IMR-90 (cell line): ENCODE data around the gene LGALS16. TPM values are rescaled to one million over a fixed set of nuclear protein-coding genes. Genes with fewer than 3 reads are reported as not detected.

ENCODE experiments used
- ATAC-seq: fragments of 200-7000 bp; cut with Tn5 transposase; 2 replicates; pipeline ENCODE4 v1.9.1; 2020; ENCODE audit warnings: low read depth, mild to moderate bottlenecking, moderate library complexity
- BruUV-seq: library from RNA; stranded (reverse); fragments of 400-500 nt; replicated peaks from 2 replicates; lab custom pipeline; 2021; lab: Mats Ljungman, UMichigan
- CTCF ChIA-PET: fragments of 300-600 bp; formaldehyde crosslinking; extraction: SDS; loops from one replicate; lab custom pipeline; 2021; ENCODE audit warnings: antibody characterized with exemption; lab: Yijun Ruan, JAX
- POLR2A ChIA-PET: fragments of 300-600 bp; sonication (Branson Sonifier 250); formaldehyde crosslinking; loops from one replicate; lab custom pipeline; 2022; ENCODE audit warnings: antibody characterized with exemption; ENCODE audit not compliant: unreplicated experiment; lab: Charles Lee
- DNase-seq: peaks from one replicate; pipeline ENCODE4 v3.0.0; 2013
- H2AFZ ChIP-seq: replicated peaks from 2 replicates; pipeline ENCODE3; 2013; ENCODE audit warnings: low read length, mild to moderate bottlenecking; ENCODE audit not compliant: poor library complexity
- H2AK5ac ChIP-seq: 2 replicates; pipeline ENCODE4 v1.6.1; 2013; ENCODE audit warnings: low read depth, low read length, inconsistent platforms
- H2AK9ac ChIP-seq: replicated peaks from 2 replicates; pipeline ENCODE3; 2013; ENCODE audit warnings: mild to moderate bottlenecking, low read depth, low read length, moderate library complexity; ENCODE audit not compliant: poor library complexity
- H2BK120ac ChIP-seq: 2 replicates; pipeline ENCODE4 v1.6.1; 2013; ENCODE audit warnings: low read depth, low read length, inconsistent platforms
- H2BK15ac ChIP-seq: 3 replicates; pipeline ENCODE4 v1.6.1; 2013; ENCODE audit warnings: low read depth, low read length, inconsistent platforms
- H2BK20ac ChIP-seq: 2 replicates; pipeline ENCODE4 v1.6.1; 2013; ENCODE audit warnings: low read depth, mild to moderate bottlenecking, inconsistent platforms, low read length, moderate library complexity
- H2BK5ac ChIP-seq: 2 replicates; pipeline ENCODE4 v1.6.1; 2013; ENCODE audit warnings: mild to moderate bottlenecking, low read depth, low read length, inconsistent platforms; ENCODE audit not compliant: poor library complexity, severe bottlenecking
- H3K14ac ChIP-seq: replicated peaks from 2 replicates; pipeline ENCODE4 v1.6.1; 2013; ENCODE audit warnings: low read depth, low read length, inconsistent platforms
- H3K18ac ChIP-seq: 2 replicates; pipeline ENCODE4 v1.6.1; 2013; ENCODE audit warnings: low read depth, low read length, control low read depth
- H3K23ac ChIP-seq: 2 replicates; pipeline ENCODE4 v1.6.1; 2013; ENCODE audit warnings: low read depth, low read length, inconsistent platforms
- H3K27ac ChIP-seq: 2 replicates; pipeline ENCODE4 v1.5.1; 2013; ENCODE audit warnings: mild to moderate bottlenecking, control low read depth, low read length; ENCODE audit not compliant: insufficient read depth
- H3K27me3 ChIP-seq: 2 replicates; pipeline ENCODE4 v1.6.1; 2013; ENCODE audit warnings: low read length; ENCODE audit not compliant: control insufficient read depth, insufficient read depth
- H3K36me3 ChIP-seq: 2 replicates; pipeline ENCODE4 v1.6.1; 2013; ENCODE audit warnings: low read length, mixed read lengths; ENCODE audit not compliant: control insufficient read depth, insufficient read depth
- H3K4ac ChIP-seq: 2 replicates; pipeline ENCODE4 v1.6.1; 2013; ENCODE audit warnings: low read depth, low read length, inconsistent platforms
- H3K4me1 ChIP-seq: 2 replicates; pipeline ENCODE4 v1.6.1; 2013; ENCODE audit warnings: low read length, mixed read lengths; ENCODE audit not compliant: control insufficient read depth, insufficient read depth
- H3K4me2 ChIP-seq: 2 replicates; pipeline ENCODE4 v1.6.1; 2013; ENCODE audit warnings: low read depth, mild to moderate bottlenecking, control low read depth, low read length, moderate library complexity
- H3K4me3 ChIP-seq: 2 replicates; pipeline ENCODE4 v1.5.1; 2013; ENCODE audit warnings: low read depth, mild to moderate bottlenecking, control low read depth, low read length, moderate library complexity; ENCODE audit not compliant: insufficient read depth
- H3K56ac ChIP-seq: 2 replicates; pipeline ENCODE4 v1.6.1; 2013; ENCODE audit warnings: low read length, inconsistent platforms; ENCODE audit not compliant: insufficient read depth; ENCODE audit errors: extremely low read depth
- H3K79me1 ChIP-seq, 2 experiments: 2 replicates each; pipeline ENCODE4 v1.6.1; 2013; ENCODE audit warnings: low read length in 2 of 2, inconsistent platforms in 1 of 2, low read depth in 1 of 2
- H3K9ac ChIP-seq: 2 replicates; pipeline ENCODE4 v1.6.1; 2013; ENCODE audit warnings: low read depth, low read length, control low read depth
- H3K9me1 ChIP-seq: 2 replicates; pipeline ENCODE4 v1.6.1; 2013; ENCODE audit warnings: low read length, inconsistent platforms; ENCODE audit not compliant: insufficient read depth
- H3K9me3 ChIP-seq: 2 replicates; pipeline ENCODE4 v1.6.1; 2013; ENCODE audit warnings: low read length; ENCODE audit not compliant: control insufficient read depth, insufficient read depth
- H4K20me1 ChIP-seq: 2 replicates; pipeline ENCODE4 v1.6.1; 2013; ENCODE audit warnings: low read length, inconsistent platforms; ENCODE audit not compliant: insufficient read depth
- H4K5ac ChIP-seq: 2 replicates; pipeline ENCODE4 v1.6.1; 2013; ENCODE audit warnings: mild to moderate bottlenecking, low read depth, low read length, control low read depth
- H4K8ac ChIP-seq, 2 experiments: 2 replicates each; pipeline ENCODE4 v1.6.1; 2013; ENCODE audit warnings: low read depth in 2 of 2, low read length in 2 of 2, control low read depth in 1 of 2, inconsistent platforms in 1 of 2
- H4K91ac ChIP-seq: 2 replicates; pipeline ENCODE4 v1.6.1; 2013; ENCODE audit warnings: low read depth, low read length, inconsistent platforms; ENCODE audit not compliant: insufficient read depth
- CHD1 ChIP-seq: IDR thresholded peaks from 2 replicates; pipeline ENCODE4 v1.6.1; 2012; ENCODE audit warnings: low read depth, low read length, improper control_type of control experiment
- FOS ChIP-seq: fragments of 150-350 bp; IDR thresholded peaks from 2 replicates; pipeline ENCODE4 v1.6.1; 2016; ENCODE audit warnings: low read depth, low read length
- RFX5 ChIP-seq: IDR thresholded peaks from 2 replicates; pipeline ENCODE4 v1.8.0; 2012; ENCODE audit warnings: low read depth, mild to moderate bottlenecking, low read length, moderate library complexity
- SMC3 ChIP-seq: fragments of 150-350 bp; IDR thresholded peaks from 2 replicates; pipeline ENCODE4 v1.6.1; 2016; ENCODE audit warnings: low read depth, mild to moderate bottlenecking, antibody characterized with exemption, low read length, moderate library complexity
- WGBS, 2 experiments: methylation state at CpG; one replicate each; pipeline versions ENCODE4 v1.1.5 to v1.1.7; 2013; ENCODE audit warnings: missing lambda C conversion rate in 2 of 2; ENCODE audit not compliant: insufficient read length in 1 of 2; ENCODE audit errors: extremely low coverage in 2 of 2; 5-methylcytosine and 5-hydroxymethylcytosine counted together
- dilution Hi-C: fragments of 300-500 bp; cut with HindIII; formaldehyde crosslinking; loops from one replicate; pipeline ENCODE4 v1.14.3; 2018; ENCODE audit warnings: low sequenced_read_pairs; ENCODE audit not compliant: unreplicated experiment
- in situ Hi-C: fragments of 300-500 bp; cut with MboI; formaldehyde crosslinking; loops from 3 replicates; pipeline ENCODE4 v1.14.3; 2019; ENCODE audit warnings: low sequenced_read_pairs, inconsistent platforms, mixed read lengths
- intact Hi-C: fragments of 100-400 bp; cut with micrococcal nuclease; formaldehyde crosslinking; loops from 2 replicates; pipeline ENCODE4 v1.10.0; 2022
- polyA plus RNA-seq, 3 experiments: library from polyadenylated mRNA; depleted of rRNA; stranded (reverse); fragments of >200 nt; gene quantifications; 2 replicates each; pipeline ENCODE4 v1.2.3, GENCODE V29; 2012; ENCODE audit warnings: low replicate concordance in 1 of 3
- total RNA-seq: library from RNA; depleted of rRNA; stranded (reverse); fragments of >200 nt; gene quantifications from 2 replicates; pipeline ENCODE4 v1.2.3, GENCODE V29; 2012

The LGALS16 gene
- total and polyA plus RNA-seq, 2 of the 4 experiments (the other 2 are of a cell fraction), result not detected

DNA sequence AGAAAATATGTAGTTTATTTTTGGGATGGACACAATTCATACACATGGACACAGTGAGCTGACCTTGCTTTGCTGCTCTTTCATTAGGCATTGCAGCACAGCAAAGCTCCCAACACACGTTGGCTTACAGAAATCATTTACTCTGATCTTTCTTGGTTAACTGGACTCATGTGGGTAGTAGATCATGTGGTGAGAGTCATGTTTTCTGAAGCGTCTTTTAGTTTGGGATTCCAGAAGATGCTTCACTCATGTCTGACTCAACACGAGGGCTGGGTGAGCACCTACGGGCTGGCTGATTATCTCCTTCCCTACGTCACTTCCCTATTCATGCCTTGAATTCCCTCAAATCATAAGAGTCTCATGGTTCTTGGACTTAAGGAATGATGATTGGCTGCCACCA lies 12.1 kb upstream of the LGALS16 start:
- dilution Hi-C loops (no loop called here), in situ Hi-C loops (no loop called here), intact Hi-C loops (no loop called here)
- no peak overlapping the region for H3K4ac ChIP-seq
- no peaks in the 10 kb centered on the region for H4K20me1 ChIP-seq
- no peak overlapping the region for H3K56ac ChIP-seq
- no peaks in the 10 kb centered on the region for H3K36me3 ChIP-seq
- H3K9me3 ChIP-seq, result no peaks in the 10 kb centered on the region
- no CpG with 5 or more reads among the region's 5 CpGs for WGBS, 2 experiments
- no peak overlapping the region for H2AK5ac ChIP-seq
- H3K27me3 ChIP-seq, result no peaks in the 10 kb centered on the region
- no peak overlapping the region for H2AFZ ChIP-seq
- TF ChIP-seq FOS (no peak), RFX5 (no peak), SMC3 (no peak), CHD1 (no peak)
- H3K9me1 ChIP-seq, result no peaks in the 10 kb centered on the region
- H4K8ac ChIP-seq, result no peak overlapping the region
- no peak overlapping the region for H3K9ac ChIP-seq
- no peak overlapping the region for H2AK9ac ChIP-seq
- no peak overlapping the region for H3K14ac ChIP-seq
- ChIA-PET CTCF (no interaction called here), POLR2A (no interaction called here)
- BruUV-seq, result no TSS peak
- no peaks in the 10 kb centered on the region for H3K79me1 ChIP-seq
- no peak overlapping the region for H3K4me3 ChIP-seq
- no peak overlapping the region for H2BK5ac ChIP-seq
- no peak overlapping the region for H3K4me2 ChIP-seq
- H4K5ac ChIP-seq, result no peak overlapping the region
- no peak overlapping the region for H2BK20ac ChIP-seq
- no peak overlapping the region for H3K23ac ChIP-seq
- no peak overlapping the region for H3K18ac ChIP-seq
- no peak overlapping the region for H2BK120ac ChIP-seq
- H2BK15ac ChIP-seq, result no peak overlapping the region
- DNase-seq, result no peak
- H4K91ac ChIP-seq, result no peak overlapping the region
- H3K27ac ChIP-seq, result no peak overlapping the region
- H3K4me1 ChIP-seq, result no peaks in the 10 kb centered on the region
- no peak for ATAC-seq
